GM19043 (cell line): ENCODE measurements around the gene CEACAM19.
"Not testable (repeated sequence)": the region's sequence is repeated elsewhere in the genome, so short reads cannot be mapped to it uniquely, and the experiment has no call there.

Experiments used
- ATAC-seq: cut with Tn5 transposase; IDR thresholded peaks from one replicate; pipeline ENCODE4 v1.9.1; 2021; ENCODE audit warnings: low read depth; ENCODE audit not compliant: unreplicated experiment

CEACAM19 gene

GRCh38 chr19:44670027-44670426 is 1.3 kb upstream of the CEACAM19 start:
- not testable (repeated sequence) for ATAC-seq

DNA sequence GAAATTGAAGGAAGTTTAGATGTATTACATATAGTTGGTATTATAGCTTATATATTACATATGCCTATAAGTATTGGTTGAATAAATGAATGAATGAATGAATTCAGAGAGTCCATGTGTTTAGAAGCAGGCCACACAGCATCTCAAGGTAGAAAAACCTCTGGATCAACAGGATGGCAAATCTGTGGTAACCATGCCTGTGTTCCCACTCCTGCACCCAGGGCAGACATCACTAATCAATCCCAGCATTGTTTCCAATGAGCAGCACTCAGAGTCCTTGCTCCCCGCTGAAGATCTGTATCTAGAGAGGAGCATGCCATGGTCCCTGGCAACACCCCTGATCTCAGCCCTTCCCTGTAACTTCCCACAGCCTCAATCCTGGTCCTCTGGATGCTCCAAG is 944 bp downstream of the CEACAM19 start:
- no peak for ATAC-seq

GRCh38 chr19:44673510-44673909 is 2.2 kb downstream of the CEACAM19 start:
- no peak for ATAC-seq

- no peak for ATAC-seq
Measured at GRCh38 chr19:44675521-44675920, 4.2 kb downstream of the CEACAM19 start.

DNA sequence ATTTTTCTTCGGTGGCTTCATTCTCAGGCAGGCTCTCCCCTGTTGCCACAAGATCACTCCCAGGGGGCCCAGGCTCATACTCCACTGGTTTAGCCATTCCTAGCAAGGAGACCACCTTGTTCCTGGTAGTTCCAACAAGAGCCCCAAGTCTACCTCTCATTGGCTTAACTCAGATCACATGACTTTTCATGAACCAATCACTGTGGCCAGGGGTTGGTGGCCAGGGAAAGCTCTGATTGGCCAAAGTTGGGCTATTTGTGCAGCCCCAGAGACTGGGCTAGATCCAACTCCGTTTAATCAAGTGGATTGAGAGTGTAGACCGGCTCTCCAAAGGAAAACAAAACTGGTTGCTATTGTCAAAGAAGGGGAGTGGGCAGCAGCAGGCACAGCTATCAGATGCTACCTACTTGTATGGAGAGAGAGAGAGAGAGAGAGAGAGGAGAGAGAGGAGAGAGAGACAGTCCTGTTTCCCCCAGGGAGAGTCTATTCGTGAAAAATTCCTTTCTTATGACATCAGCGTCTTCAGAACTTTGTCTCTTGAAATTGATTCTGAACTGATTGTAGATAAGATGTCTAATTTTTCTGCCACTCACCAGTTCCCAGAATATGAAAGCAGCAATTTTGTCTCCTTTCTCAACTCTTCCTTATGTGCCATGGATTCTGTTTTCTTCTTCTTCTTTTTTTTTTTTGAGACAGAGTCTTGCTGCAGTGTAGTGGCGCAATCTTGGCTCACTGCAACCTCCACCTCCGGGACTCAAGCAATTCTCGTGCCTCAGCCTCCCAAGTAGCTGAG is 5.9 kb downstream of the CEACAM19 start:
- no peak for ATAC-seq

GRCh38 chr19:44680536-44680935 is 9.3 kb downstream of the CEACAM19 start:
- no peak for ATAC-seq

DNA sequence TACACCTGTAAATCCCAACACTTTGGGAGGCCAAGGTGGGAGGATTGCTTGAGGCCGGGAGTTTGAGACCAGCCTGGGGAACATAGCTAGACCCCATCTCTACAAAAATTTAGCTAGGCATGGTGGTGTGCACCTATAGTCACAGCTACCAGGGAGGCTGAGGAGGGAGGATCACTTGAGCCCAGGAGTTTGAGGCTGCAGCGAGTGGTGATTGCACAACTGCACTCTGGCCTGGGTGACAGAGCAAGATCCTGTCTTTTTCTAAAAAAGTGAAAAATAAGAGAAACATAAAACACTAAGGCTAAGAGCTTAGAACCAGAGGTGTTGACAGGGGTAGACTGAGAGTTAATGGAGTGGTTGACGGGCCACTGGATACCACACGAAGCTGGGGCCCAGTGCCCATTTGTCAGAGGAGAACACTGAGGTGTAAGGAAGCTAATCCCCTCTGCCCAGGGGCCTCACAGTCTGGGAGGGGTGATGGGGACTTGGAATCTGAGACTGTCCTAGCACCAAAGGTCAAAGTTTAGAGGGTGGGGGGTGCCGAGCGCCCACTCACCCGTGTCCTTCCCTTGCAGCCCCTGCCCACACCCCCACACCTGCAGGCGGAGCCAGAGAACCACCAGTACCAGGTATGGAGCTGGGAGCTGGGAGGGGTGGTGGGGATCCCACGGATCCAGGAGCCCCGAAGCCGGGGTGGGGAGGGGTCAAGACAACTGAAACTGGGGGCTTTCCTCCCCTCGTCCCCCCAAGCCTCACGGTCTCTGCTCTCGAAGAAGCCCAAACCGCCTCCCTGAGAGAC is 10.9 kb downstream of the CEACAM19 start:
- no peak for ATAC-seq

DNA sequence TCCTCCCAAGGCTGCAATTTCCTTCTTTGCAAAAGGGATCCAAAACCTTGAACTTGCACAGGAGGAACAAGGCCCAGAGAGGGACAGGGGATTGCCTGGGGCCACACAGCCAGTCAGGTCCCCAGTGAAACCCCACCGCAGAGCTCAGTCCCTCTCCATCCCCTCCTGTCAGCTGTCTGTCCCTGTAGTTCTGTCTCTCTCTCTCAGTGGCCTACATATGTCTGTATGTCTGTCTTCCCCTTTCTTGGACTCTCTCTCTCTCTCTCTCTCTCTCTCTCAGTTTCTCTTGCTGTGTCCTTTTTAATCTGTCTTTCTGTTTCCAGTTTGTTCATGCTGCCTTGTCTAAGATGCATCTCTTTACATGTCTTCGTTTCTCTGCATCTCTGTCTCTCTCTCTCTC is 11.5 kb downstream of the CEACAM19 start:
- ATAC-seq = no peak

DNA sequence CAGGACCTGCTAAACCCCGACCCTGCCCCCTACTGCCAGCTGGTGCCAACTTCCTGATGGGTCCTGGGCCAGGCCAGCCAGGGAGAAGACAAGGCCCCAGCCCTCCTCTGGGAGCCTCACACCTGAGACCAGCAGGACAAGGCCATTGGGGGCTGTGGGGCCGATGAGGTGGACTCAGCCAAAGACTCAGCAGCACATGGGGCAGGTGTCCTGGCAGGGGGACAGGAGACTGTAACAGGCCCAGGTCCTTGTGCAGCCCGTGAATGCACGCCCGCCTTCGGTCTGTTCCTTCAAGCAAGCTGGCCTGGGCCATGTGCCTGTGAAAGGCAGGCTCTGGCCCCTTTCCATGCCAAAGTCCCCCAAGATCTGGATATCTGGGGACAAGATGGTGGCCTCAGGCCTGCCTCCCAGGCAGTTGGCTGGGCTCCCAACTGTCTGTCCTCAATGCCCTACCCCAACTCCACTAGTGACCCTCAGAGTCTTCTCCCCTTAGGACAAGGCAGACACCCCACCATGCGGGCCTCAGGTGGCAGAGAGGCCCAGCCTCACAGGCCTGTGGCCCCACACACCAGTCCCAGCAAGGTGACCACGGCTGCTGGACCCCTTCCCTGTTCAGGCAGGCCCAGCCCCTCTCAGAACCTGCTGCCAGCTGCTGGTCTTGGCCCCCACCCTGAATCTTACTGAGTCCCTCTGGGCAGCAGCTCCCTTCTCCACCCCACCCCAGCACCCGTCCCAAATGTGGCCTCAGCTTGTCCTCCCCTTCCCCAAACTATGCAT is 12.3 kb downstream of the CEACAM19 start:
- ATAC-seq = no peak

DNA sequence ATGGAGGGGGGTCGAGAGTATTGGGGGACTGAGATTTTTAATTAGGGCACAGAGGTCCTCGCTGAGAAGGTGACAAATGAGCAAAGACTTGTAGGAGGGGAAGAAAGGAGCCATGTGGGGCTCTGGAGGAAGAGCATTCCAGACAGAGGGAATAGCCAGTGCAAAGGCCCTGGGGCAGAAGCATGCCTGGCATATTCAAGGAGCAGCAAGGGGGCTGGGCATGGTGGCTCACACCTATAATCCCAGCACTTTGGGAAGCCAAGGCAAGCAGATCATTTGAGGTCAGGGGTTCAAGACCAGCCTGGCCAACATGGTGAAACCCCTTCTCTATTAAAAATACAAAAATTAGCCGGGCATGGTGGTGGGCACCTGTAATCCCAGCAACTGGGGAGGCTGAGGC is 13.1 kb downstream of the CEACAM19 start:
- ATAC-seq = not testable (repeated sequence)

- ATAC-seq = no peak
Measured at GRCh38 chr19:44684892-44685863, 13.9 kb downstream of the CEACAM19 start.

DNA sequence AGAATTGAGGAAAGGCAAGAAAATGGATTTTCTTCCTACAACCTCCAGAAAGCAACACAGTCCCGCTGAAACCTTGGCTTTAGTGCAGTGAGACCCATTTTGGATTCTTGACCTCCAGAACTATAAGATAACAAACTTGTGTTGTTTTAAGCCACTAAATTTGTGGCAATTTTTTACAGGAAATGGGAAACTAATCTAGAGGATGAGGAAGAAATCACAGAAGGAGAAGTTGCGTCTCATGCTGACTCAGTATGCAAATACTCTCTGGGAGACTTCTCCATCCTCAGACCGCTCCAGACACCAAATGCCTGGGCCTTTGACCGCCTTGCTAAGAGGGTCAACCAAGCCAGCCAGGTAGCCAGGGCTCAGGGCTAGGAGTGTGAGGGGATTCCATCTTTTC is 14.6 kb downstream of the CEACAM19 start:
- ATAC-seq = no peak

DNA sequence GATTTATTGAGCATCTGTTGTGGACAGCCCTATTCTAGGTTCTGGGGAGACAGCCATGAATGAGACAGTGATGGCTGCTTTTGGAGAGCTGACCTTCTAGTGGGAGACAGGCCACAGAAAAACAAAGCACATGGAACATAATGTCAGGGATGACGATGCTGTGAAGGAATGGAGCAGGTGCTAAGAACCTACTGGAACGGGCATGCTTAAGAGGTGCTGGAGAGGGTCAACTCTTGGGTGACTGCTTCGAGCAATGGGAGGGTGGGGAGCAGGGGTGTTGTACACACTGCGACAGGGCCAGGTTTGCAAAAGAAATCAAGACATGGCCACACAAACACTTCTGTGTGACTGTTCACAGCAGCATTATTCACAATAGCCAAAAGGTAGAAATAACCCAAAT is 15.6 kb downstream of the CEACAM19 start:
- no peak for ATAC-seq

- no peak for ATAC-seq
Measured at GRCh38 chr19:44687888-44688287, 16.6 kb downstream of the CEACAM19 start.

GRCh38 chr19:44689290-44690130 is 18.2 kb downstream of the CEACAM19 start:
- ATAC-seq = no peak

DNA sequence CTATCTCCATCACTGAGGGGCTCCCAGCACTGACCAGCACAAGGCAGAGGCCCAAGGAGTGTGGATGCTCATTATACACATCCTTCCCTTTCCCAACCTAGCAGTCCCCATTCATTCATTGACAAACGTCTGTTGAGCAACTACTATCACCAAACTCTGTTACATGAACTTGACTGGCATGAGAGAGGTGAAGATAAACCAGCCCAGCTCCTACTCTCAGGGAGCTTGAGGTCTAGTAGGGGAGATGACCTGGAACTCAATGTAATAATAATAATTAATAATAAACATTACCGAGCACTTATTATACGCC is 18.8 kb downstream of the CEACAM19 start:
- ATAC-seq = no peak

DNA sequence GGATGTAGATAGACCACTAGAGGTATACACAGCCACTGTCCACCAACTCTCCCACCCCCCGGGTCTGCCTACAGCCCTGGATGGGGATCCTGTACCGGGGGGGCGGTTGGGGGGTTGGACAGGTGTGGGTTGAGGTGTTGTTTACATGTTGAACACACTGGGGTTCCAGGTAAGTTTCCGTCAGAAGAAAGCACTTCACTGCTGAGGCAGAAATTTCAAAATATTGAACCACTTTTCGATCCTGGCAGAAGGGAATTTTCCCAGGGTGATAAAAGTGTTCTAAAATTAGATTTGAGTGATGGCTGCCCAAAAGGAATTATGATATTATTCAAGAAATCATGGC is 21.1 kb downstream of the CEACAM19 start:
- ATAC-seq = no peak

- no peak for ATAC-seq
Measured at GRCh38 chr19:44694184-44694579, 22.9 kb downstream of the CEACAM19 start.

GRCh38 chr19:44696939-44697669 is 25.8 kb downstream of the CEACAM19 start:
- ATAC-seq = no peak
